Stimulated activated naive CD4-positive, alpha-beta T cell treated with Interleukin-2 at 50 U/mL for 16 hours (primary cell): ENCODE results near the gene ADCYAP1.
"Not testable (repeated sequence)": the region's sequence is repeated elsewhere in the genome, so short reads cannot be mapped to it uniquely, and the experiment has no call there.

Experiments used
- DNase-seq: peaks from one replicate; lab custom pipeline; 2025; lab: John Stamatoyannopoulos, UW

The ADCYAP1 gene

DNA sequence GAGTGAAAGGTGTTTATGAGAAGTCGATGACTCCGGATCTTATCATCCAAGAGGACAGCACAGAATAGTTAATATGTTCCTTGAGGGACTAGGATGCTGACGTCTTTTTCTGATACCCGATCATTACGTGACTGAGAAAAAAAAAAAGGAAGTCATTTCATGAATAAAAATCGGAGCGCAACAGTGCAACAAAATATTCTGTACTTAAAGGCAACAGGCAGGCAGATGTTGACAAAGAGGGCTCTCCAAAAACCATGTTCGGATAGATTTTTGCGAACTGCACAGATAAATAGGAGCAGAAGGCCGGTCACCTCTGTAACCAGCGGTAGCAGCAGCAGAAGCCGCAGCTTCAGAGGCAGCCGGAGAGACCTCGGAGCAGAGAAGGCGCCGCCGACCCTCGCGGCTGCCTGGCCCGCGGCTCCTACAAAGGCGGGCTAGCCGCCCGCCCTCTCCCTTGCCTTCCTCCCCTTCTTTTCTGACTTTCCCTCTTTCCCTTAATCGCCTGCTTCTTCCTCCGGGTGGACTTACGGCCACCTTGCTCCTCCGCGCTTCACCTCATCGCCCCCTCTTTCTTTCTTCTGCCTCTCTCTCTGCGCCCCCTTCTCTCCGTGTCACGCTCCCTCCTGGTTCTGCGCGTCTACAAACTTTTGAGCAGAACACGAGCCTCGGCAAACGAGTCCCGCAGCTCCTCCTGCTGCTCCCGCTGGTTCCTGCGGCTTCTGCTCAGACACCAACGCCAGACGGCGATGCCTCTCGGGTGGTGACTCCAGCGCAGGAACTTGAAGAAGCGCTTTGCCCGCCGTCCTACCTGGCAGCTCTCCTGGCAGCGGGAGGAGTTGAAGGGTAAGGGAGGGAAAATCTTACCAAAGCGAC is at the start of gene ADCYAP1:
ADCYAP1 (plus strand) TSS at position 654 of the 873 bp plus-strand sequence. CDS start 516 bp downstream, outside the sequence.
- no peak for DNase-seq

DNA sequence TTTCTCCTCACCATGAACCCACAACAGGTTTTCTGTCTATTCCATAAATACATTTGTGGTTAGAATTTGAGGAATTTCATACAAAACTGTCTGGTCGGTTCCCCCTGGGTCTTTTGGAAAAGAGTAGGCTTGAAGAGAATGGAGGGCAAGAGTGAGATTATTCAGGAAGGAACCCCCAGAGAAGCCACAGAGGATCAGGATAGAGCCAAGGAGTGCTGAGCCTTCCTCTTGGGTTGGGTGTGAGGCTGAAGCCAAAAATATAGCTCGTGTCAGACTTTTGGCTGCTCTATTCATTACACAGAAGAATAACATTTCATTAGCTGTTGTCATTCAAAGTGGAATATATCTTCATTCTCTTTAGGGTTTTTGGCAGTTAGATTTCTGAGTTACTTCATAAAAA is 46.7 kb upstream of the ADCYAP1 start:
- DNase-seq: no peak

DNA sequence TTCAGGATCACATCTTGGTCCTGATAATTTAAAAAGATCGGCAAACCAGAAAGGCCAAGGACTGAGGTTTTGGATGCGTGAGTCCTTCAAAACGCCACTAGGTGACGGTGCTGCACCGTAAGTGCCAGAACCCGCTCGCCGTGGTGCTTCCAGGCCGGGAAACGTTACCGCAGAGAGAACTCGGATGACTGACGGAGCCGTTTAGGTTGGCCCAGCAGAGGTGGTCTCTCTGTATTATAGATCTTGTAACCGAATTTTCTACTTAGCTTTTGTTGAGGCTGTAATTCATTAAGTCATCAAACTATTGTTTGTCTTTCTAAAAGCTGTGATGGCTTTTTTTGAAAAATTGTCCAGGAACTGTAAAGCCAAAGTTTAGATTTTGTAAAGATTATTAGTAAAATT is 39.8 kb upstream of the ADCYAP1 start:
- DNase-seq: peak; percentile 35

- DNase-seq: no peak
Measured at GRCh38 chr18:867257-867656, 37.4 kb upstream of the ADCYAP1 start.

GRCh38 chr18:873426-873825 is 31.2 kb upstream of the ADCYAP1 start:
- DNase-seq: not testable (repeated sequence)

DNA sequence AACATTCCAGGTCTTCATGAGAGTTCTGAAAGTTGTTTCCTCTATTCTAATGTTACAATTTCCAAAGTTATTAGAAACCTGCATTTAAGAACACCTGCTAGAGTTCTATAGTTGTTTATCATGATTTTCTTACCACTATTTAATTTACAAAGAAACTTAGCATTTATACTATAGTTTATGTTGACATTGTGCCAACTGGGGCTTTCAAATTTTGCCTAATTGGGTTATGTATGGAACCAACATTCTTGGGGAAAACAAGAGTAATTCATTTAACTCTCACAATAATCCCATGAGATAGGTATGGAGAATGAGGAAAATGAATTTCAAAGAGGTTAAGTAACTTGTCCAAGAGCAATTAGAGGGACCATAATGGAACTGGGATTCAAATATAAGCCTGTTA is 28.8 kb upstream of the ADCYAP1 start:
- DNase-seq: no peak

DNA sequence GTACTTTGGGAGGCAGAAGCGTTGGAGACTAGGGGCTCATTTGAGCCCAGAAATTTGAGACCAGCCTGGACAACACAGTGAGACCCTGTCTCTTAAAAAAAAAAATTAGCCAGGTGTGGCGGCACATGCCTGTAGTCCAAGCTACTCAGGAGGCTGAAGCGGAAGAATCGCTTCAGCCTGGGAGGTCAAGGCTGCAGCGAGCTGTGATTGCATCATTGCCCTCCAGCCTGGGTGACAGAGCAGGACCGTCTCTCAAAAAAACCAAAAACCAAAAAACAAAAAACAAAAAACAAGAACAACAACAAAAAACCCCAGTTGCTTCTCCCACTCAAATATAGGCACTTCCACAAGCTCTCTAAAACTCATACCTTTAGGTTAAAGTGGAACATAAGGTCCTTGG is 27.4 kb upstream of the ADCYAP1 start:
- DNase-seq: no peak

DNA sequence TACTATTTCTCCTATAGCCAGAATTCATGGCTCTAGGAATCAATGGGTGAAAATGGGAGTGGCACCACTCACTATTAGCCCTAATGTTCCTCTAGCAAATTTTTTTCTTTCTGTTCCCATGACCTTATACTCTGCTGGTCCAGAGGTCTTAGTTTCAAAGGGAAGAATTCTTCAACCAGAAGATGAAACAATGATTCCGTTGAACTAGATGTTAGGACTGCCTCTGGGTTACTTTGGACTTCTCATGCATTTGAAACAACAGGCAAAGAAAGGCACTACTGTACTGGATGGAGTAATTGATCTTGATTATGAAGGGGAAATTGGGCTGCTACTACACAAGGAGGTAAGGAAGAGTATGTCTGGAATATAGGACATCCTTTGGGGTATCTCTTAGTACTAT is 18.6 kb upstream of the ADCYAP1 start:
- no peak for DNase-seq

DNA sequence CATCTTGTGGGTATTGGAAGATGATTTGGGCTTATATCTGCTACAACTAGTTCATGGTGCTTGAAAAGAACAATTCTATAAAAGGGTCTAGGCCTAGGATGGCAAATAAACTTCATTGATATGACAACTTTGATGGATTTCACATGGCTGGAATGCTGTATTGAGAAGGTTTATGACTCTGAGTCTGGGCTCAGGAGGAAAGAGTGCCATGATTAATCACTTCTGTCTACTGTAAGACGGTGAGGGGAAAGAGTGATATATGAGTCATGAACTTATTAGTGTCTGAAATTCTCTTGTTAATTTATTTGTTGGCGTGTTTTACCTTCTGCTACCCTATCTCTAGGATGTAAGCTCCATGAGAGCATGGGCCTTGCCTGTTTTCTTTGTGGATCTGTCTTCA is 17.0 kb upstream of the ADCYAP1 start:
- no peak for DNase-seq

- no peak for DNase-seq
Measured at GRCh38 chr18:892316-892715, 12.4 kb upstream of the ADCYAP1 start.

DNA sequence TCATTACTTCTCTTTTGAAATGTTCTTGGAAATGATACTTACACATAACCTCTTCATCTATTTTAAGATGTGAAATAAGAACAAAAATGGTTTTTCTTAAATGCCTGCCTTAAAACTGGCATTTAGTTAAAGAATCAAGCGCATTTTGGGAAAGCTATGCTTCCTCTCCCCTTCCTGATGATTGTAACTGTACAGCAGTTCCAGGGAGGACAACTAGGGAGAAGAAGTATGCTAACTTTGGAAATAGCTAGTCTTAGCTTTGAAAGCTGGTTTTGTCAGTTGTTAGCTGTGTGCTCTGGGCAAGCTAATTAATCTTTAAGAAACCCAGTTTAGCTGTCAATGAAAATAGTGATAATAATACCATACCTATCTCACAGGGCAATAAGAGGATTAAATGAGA is 8.4 kb upstream of the ADCYAP1 start:
- DNase-seq: no peak

- DNase-seq: no peak
Measured at GRCh38 chr18:901761-902160, 2.9 kb upstream of the ADCYAP1 start.

DNA sequence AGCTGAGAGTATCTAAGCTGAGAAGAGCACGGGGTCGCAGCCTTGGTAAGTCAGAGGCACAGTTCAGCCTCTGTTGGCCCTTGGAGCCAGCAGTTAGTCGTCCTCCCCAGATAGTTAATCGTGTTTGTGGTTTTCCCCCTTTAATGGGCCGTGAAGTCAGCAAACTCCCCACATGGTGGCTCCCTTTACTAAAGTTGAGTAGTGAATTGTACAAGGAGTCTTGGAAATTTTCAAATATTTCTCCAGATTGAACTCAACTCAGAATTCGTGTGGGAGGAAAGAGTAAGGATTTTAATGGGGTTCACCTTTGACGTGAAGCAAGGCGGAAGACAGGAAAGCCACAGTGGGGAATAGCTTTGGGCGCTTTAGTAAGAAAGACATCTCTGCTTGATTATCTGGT is 2.4 kb upstream of the ADCYAP1 start:
- no peak for DNase-seq

- DNase-seq: no peak
Measured at GRCh38 chr18:903701-904100, 970 bp upstream of the ADCYAP1 start.

DNA sequence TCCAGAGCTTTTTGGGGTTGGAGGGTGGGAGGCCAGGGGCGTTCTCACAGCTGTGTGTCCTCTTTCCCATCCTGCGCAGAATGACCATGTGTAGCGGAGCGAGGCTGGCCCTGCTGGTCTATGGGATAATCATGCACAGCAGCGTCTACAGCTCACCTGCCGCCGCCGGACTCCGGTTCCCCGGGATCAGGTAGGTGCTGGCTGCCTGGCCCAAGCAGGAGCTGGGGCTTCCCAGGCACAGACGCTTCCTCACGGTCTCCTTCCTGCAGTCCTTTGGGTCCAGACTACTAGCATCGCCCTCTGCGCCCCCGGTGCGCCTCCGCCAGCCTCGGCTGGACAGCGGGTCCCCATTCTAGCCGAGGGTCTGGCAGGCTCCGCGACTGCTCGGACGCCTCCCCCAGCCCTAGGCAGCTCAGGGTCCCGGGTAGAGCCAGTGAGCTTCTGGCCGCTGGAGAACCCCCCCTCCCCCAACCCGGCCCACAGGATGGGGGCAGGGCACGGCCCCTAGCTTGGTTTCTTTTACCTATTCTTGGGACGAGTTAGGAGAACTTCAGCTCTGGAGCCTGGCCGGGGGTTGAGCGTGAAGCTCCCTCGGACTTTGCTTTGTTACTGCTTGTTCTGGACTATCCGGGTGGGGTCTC is 756 bp downstream of the ADCYAP1 start:
- DNase-seq: no peak

GRCh38 chr18:905948-906415 is 1.3 kb downstream of the ADCYAP1 start:
- no peak for DNase-seq

DNA sequence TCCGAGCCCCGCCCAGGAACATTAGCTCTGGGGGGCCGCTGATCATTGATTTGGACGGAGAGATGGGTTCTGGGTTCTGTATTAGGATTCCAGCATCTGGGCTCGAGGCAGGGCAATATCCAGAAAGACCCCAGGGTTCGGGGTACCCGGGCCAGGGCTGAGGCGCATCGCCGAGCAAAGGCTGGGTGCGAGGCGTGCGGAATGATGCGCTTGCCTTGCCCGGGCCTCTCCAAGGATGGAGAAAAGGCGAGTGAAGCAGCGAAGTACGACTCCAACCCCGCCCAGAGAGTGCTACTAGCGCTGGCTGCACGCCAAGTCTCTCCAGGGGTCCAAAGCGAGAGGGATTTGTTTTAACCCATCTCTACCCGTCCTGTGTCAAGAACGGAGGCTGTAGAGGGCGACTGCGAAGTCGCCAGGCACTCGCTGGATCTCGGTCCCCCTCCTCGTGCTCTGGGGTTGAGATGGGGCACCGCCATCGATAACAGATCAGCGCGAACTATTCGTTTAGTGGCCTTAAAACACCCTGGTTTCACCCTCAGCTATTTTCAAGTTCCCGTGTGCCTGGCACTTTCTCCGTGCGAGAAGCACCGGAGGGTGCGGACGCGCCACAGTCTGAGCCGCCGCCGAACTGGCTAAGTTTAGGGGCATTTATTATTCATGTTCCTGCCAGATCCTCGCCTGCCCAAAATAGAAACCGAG is 1.9 kb downstream of the ADCYAP1 start:
- DNase-seq: no peak

DNA sequence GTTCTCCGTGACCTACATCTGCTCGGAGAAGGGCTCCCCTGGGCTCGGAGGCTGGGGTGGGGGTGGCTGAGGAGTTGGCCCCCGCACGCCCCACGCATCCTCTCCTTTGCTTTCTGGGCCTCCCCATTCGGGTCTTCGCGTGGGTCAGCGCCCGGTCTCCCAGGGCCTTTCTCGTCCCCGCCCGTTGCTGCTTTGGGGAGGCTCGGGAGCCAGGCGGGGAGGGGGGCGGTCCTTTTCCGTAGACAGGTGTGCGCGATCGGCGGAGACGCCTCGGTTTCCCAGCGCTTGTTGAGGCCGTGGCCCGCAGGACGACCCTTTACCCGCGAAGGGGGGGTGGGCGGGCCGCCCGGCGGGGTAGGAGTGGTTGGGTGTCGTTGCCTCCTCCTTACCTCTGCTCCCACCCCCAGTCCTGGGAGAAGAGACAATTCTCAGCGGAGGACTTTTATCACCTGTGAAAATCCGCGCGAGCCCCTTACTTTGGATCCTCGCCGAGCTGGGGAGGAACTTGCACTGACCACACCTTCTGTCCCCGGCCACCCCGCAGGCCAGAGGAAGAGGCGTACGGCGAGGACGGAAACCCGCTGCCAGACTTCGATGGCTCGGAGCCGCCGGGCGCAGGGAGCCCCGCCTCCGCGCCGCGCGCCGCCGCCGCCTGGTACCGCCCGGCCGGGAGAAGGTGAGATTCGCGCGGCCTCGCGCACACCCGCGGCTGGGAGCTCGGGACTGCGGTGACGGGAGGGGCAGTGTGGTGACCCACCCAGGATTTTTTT is 2.6 kb downstream of the ADCYAP1 start:
- no peak for DNase-seq

DNA sequence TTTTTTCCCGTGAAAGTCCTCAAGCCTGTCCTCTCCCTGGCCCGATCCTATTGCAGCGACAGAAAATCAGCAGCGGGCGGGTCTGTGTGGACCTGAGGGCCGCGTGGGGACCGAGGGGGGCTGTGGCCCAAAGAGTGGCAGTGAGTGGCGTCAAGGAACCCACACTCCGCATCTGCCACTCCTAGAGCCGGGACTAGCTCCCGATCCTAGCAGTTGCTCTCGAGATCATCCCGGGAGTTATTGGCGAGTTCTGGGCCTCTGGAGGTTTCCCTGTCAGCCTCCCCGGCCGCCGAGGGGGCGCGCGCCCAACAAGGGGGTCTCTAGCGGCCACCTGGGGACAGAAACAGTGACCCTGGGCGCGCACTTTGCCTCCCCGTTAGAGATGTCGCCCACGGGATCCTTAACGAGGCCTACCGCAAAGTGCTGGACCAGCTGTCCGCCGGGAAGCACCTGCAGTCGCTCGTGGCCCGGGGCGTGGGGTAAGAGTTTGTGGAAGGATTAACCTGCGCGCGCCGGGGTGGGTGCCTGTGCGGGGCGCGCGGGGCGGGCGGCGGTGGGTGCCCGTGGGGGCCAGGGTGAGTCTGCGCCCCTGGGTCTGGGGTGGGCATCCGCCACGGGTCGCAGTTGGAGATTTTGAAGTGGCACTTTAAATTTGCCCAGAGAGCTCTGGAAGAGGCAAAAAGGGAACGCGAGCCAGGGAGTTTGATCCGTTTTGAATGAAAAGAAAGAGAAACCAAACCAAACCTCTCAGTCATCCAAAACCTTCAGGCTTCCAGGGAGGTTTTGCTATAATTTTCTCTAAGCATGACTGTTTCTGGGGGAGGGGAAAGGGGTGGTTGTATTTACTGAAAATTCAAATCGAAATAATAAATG is 3.5 kb downstream of the ADCYAP1 start:
- DNase-seq: no peak

- no peak for DNase-seq
Measured at GRCh38 chr18:908758-909724, 4.4 kb downstream of the ADCYAP1 start.
